Erythroblast (primary cell): ENCODE data around the gene DAB1.

Source experiments
- DNase-seq, 2 experiments: peaks; one replicate each; lab custom pipeline; 2025; lab: John Stamatoyannopoulos, UW
- GATA1 ChIP-seq: IDR thresholded peaks from 2 replicates; pipeline ENCODE4 v1.6.1; 2011; ENCODE audit warnings: low read depth, mild to moderate bottlenecking, control low read depth, low read length, moderate library complexity
- POLR2A ChIP-seq: IDR thresholded peaks from 2 replicates; pipeline ENCODE4 v1.6.1; 2011; ENCODE audit warnings: mild to moderate bottlenecking, low read length

Gene DAB1

DNA sequence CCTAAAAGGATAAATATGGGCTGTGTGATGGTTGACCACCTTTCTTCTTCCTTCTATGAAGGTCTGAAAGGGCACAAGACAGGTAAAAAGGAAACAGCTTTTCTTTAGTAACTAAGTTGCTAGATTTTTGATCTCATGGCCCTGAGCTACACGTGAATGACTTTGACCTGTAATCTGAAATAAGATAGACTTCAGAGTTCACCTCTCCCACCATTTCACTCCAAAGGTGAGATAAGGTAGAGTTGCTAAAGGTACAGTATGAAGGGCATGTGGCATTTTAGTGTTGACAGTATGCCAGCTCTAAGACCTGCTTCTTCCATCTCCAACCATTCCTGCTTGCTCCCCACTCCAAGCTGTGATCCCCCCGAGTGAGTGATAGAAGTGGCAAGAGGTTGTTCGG is 432.3 kb downstream of the DAB1 start:
- TF ChIP-seq GATA1 (no peak), POLR2A (no peak)
- DNase-seq = no peak

DNA sequence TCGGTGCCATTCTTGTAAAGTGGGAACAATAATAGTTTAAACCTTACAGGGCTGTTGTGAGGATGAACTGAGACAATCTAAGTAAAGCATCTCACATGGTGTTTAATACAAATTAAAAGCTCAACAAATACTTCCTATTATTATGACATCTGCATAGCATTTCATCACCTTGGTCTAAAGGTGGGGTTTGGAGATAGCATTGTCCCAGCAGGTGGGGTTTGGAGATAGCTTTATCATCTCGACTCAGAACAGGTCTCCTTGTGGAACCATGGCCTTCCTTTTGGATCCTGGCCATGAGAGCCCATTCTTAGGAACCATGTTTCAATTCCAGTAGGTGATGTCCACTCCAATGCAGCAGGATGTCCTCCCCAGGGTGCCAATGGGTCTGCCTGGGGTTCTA is 437.5 kb downstream of the DAB1 start:
- peak in 1 of 2 experiments; percentile 3 for DNase-seq
- no peak for TF ChIP-seq GATA1
- no peak for TF ChIP-seq POLR2A

DNA sequence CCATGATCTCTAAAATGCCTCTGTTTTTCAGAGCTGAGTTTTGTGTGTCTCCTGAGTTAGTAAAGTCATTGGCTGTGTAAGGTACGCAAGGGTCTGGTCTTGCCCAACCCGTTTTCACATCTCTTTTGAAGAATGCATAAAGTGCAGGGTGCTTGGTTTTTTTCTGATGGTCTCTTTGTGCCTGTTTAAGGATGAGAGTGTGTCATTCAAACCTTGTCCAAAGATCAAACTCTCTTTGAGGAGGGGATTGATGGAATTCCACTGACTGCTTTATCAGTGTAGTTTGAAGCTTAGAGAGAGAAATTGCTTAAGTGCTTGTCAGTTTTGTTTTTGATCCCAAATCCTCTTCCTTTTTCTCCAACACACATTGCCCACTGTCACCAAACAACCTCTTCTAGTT is 438.0 kb downstream of the DAB1 start:
- no peak for TF ChIP-seq POLR2A
- TF ChIP-seq GATA1 = no peak
- no peak for DNase-seq

GRCh38 chr1:56983484-56983883 is 440.4 kb downstream of the DAB1 start:
- DNase-seq = peak in 1 of 2 experiments; percentile 5
- no peak for TF ChIP-seq GATA1
- no peak for TF ChIP-seq POLR2A

GRCh38 chr1:56979986-56980755 is 443.7 kb downstream of the DAB1 start:
- TF ChIP-seq GATA1 (no peak), POLR2A (no peak)
- DNase-seq = no peak

DNA sequence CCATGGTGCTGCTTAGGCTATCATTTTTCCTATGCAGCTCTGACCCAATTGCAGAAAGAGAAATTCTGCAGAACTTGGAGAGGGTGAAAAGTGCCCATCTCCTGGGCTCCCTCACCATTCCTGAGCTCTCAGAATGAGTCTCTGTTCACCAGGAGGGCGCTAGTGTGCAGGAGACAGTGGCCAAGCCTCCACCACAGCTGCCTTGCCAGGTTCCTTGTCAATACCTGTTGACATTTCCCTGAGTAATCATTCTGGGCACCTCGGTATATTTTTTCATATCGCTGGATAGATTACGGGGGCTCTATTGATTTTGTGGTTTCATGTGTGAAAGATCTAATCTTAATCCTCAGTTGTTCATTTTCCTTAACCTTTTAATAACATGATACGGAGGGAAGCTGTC is 445.0 kb downstream of the DAB1 start:
- DNase-seq = no peak

DNA sequence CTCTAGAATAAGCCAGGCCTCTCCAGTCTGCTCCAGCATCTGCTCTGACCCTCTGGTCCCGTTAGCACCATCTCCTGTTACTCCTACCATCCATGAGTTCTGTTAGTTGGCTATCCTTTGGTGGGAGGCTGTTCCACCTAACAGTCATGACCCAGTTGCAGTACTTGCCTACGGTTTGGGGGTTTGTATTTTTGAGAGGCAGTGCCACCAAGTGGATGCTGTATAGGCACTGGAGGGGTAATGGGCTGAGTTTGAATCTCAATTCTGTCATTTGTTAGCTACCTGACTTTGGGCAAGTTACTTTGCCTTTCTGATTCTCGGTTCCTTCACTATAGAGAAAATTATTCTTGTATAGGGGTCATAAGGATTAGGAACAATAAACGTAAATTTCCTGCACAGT is 445.9 kb downstream of the DAB1 start:
- no peak for DNase-seq
- no peak for TF ChIP-seq POLR2A
- TF ChIP-seq GATA1 = no peak

More for the DNA sequence above, 445.0 kb downstream of the DAB1 start:
- TF ChIP-seq GATA1 (no peak), POLR2A (no peak)

- no peak for DNase-seq
- TF ChIP-seq POLR2A = no peak
- TF ChIP-seq GATA1 = no peak
Measured at GRCh38 chr1:56975446-56975845, 448.4 kb downstream of the DAB1 start.

DNA sequence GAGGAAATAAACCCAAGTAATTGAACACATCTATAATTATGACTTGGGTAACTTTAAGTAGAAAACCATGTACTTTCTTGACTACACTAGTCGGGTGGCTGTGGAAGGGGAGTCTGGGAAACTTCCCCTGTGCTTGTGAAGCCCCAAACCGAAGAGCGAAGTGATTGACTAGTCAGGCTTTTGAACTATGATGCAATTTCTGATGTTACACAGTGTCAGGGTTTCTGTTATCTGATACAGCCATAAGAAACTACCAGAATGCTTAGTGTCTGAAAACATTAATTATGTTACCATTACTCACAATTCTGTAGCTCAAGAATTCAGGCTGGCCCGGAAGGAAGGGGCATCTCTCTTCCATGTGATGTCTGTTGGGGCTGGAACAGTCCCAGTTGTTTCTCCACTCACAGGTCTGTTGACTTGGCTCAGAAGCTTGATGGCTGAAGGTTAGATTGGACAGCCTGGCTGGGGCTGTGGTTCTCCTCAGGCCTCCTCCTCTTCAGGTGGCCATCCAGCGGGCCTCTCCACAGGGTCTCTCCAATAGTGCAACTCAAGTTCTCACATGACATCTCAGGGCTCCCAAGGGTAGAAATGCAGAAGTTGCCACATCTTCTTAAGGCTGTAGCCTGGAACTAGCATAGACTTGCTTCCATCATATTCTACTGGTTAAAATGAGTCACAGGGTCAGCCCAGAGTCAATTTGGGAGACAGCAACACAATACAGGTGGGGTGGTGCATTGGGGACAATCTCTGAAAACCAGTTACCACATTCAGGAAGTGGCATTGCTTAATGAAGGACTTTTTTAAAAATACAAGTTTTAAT is 449.7 kb downstream of the DAB1 start:
- TF ChIP-seq POLR2A = no peak
- no peak for TF ChIP-seq GATA1
- no peak for DNase-seq

DNA sequence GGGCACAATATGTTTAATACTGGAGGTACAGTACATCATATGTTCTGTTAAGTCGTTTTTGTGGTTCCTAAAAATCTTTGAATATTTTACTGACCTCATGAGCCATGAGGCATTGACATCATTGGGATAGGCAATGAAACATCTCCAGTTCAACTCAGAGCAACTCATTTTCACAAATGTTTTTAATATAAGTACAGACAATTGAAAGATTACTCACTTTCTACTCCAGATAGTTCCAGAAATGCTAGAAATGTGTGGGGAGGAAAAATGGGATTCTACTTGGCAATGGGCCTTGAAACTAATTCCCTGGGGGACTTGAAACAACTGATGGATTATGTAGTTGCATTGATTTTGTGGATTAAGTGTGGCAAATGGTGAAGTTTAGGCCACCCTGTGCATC is 450.9 kb downstream of the DAB1 start:
- DNase-seq = no peak
- TF ChIP-seq GATA1 = no peak
- no peak for TF ChIP-seq POLR2A

DNA sequence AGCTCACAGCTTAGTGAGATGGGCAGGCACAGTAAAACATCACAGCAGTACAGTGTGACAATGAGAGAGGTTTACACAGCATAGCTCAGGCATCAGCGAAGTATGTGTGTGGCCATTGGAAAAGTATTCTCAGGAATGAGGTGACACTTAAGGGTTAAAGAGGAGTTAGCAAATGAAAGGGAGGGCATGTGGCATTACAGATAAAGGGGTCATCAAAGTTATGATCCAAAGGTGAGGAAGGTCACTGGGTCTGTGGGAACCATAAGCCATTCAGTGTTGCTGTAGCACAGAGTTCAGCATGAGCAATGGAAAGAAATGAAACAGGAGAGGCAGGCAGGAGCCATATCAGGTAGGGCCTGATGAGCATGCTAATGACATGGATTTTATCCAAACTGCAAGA is 453.6 kb downstream of the DAB1 start:
- TF ChIP-seq POLR2A (no peak), GATA1 (no peak)
- DNase-seq = no peak

GRCh38 chr1:56968878-56969495 is 454.9 kb downstream of the DAB1 start:
- TF ChIP-seq GATA1 (no peak), POLR2A (no peak)
- DNase-seq = no peak

DNA sequence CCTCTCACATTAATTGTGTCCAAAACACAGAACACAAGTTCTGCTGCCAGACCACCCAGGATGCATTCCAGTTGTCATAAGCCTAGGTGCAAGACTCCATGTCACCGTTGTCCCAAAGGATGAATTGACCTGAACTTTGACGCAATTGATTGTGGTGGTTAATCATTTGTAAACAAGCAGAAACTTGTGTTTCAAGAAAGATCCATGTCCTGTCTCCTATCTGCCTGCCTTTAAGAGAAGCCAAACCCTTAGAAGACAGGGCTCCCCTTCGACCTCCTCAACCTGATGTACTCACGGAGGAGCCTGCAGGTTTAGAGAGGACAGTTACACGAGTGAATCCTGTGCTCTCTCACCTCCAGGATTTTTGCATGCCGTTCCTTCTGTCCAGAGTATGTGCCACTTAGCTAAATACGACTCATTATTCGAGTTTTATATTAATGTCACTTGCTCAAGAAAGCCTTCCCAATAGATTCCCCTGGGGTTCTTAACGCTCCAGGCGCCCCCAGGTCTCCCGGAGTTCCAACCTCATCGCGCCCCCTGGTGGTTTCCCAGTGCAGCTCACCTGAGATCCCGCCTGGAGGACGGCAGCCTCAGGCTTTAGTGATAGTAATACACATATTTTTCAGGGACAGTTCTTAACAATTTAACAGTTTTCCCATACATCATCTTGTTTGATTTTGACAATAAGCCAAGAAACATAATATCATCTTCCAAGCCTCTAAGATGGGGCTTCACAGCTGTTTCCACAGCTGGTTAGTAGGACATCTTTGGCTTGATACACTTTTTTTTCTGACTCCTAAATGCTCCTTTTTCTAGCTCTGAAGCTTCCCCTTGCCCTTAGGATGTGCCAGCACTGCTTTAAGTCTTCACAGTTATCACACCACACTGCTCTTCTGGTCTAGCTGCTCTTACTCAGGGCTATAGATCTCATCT is 455.7 kb downstream of the DAB1 start:
- no peak for TF ChIP-seq GATA1
- no peak for TF ChIP-seq POLR2A
- DNase-seq = peak; percentile 2 to 25

DNA sequence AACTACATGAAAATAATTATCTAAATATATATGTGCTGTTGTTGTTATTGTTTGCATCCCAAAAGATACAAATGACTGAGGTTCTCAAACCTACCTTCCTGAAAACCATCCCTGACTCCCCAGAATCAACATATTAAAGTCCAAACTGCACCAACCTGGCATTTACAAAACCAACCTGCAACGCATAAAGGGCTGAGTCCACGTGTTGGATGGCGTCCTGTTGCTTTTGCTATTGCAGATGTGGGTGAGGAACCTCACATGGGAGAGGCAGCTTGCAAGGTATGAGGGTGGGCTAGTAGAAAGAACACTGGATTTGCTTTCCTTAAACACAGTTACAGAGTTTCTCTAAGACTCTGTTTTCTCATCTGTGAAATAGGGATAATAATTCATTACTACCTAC is 456.5 kb downstream of the DAB1 start:
- DNase-seq = no peak
- TF ChIP-seq GATA1 (no peak), POLR2A (no peak)

DNA sequence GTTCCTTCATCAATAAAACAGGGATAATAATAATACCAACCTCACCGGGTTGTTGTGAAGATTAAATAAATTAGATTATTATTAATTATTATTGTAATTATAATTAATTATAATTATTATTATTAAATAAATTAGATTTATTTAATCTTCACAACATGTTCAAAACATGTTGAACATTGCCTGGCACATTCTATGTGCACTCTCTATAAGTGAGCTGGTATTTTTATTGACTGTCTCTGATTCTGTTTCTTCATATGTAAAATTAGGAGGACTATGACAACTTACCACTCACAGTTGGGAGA is 457.2 kb downstream of the DAB1 start:
- no peak for DNase-seq
- TF ChIP-seq POLR2A (no peak), GATA1 (no peak)
